Left lung (tissue), 10 donors: ENCODE results near the gene RNF223. TPM values are rescaled to one million over a fixed set of nuclear protein-coding genes. Genes with fewer than 3 reads are reported as not detected.
A peak's percentile ranks its signal among the peaks of the same experiment; 100 is the strongest.

ENCODE experiments used
- ATAC-seq: fragments of 200-7000 bp; cut with Tn5 transposase; one replicate; pipeline ENCODE4 v1.9.1; 2020; ENCODE audit warnings: moderate library complexity
- DNase-seq, 4 donors: peaks; one replicate each; pipeline ENCODE4 v3.0.0-alpha.2; 2013 to 2020
- H3K27ac ChIP-seq, 2 donors: fragments of 200-600 bp; sonication (generic) in 1 of 2; one replicate each; pipeline versions ENCODE4 v1.5.0 to v1.8.0; 2020 to 2021
- H3K27me3 ChIP-seq, 2 donors: fragments of 200-600 bp; sonication (generic) in 1 of 2; one replicate each; pipeline versions ENCODE4 v1.5.0 to v1.8.0; 2020 to 2021
- H3K36me3 ChIP-seq, 2 donors: fragments of 200-600 bp; sonication (generic) in 1 of 2; one replicate each; pipeline versions ENCODE4 v1.5.0 to v1.8.0; 2020 to 2021
- H3K4me1 ChIP-seq, 2 donors: fragments of 200-600 bp; one replicate each; pipeline ENCODE4 v1.8.0; 2021
- H3K4me3 ChIP-seq, 2 donors: fragments of 200-600 bp; sonication (generic) in 1 of 2; one replicate each; pipeline versions ENCODE4 v1.5.0 to v1.8.0; 2020 to 2021; ENCODE audit warnings: mild to moderate bottlenecking in 1 of 2
- H3K9me3 ChIP-seq, 2 donors: fragments of 200-600 bp; sonication (generic) in 1 of 2; one replicate each; pipeline versions ENCODE4 v1.5.0 to v1.8.0; 2020 to 2021
- CTCF ChIP-seq, 2 donors: fragments of 200-600 bp; sonication (generic) in 1 of 2; IDR thresholded peaks; one replicate each; pipeline versions ENCODE4 v1.5.0 to v1.8.0; 2021; ENCODE audit warnings: antibody characterized with exemption in 2 of 2
- intact Hi-C, 2 donors: fragments of 100-400 bp; cut with DNase I; formaldehyde crosslinking; loops; one replicate each; pipeline versions ENCODE4 v1.11.2 to v1.14.2; 2022
- polyA plus RNA-seq, 6 donors: library from polyadenylated mRNA; unstranded; fragments of 120-200 nt; gene quantifications; one replicate each; pipeline ENCODE4 v1.2.1, GENCODE V29; 2013; ENCODE audit not compliant: insufficient read length in 6 of 6
- total RNA-seq, 2 donors: library from RNA; stranded (reverse); fragmentation: NEBNext Ultra II Directional; extraction: Animal tissue kit (Norgen Biotek cat#: 25700); gene quantifications; one replicate each; pipeline ENCODE4 v1.2.1, GENCODE V29; 2021
- donor health status: DM: no; HTN: yes; CAD: no.
- donor health status: DM: no; HTN: no; CAD: no.

RNF223 gene
- total and polyA plus RNA-seq, 8 donors: 0.13 to 1.7 (median 0.18) TPM

- Histone ChIP-seq H3K36me3 (no peaks in the 10 kb centered on the region), H3K27ac (no peak overlapping the region), H3K27me3 (peaks cover 0 to 25% of the 10 kb centered on the region in 2 donors), H3K9me3 (no peaks in the 10 kb centered on the region), H3K4me3 (no peak overlapping the region), H3K4me1 (peaks cover 9 to 33% of the 10 kb centered on the region in 2 donors)
- no peak for DNase-seq
- ATAC-seq: no peak
- no peak for TF ChIP-seq CTCF (IDR thresholded peaks at IDR 0.05)
- intact Hi-C loops: no loop called here
These were observed 46.3 kb downstream of the RNF223 start for GRCh38 chr1:1027791-1028190.

- no peaks in the 10 kb centered on the region for H3K9me3 ChIP-seq
- TF ChIP-seq CTCF (IDR thresholded peaks at IDR 0.05): no peak
- ATAC-seq (no peak), DNase-seq (no peak)
- intact Hi-C loops: no loop called here
- H3K4me3 ChIP-seq: no peak overlapping the region
- peaks cover 0 to 25% of the 10 kb centered on the region in 2 donors for H3K27me3 ChIP-seq
- H3K36me3 ChIP-seq: no peaks in the 10 kb centered on the region
- H3K4me1 ChIP-seq: peaks cover 5 to 32% of the 10 kb centered on the region in 2 donors
- H3K27ac ChIP-seq: no peak overlapping the region
These were observed 47.3 kb downstream of the RNF223 start for GRCh38 chr1:1026599-1027413.

GRCh38 chr1:1025730-1026129 lies 48.4 kb downstream of the RNF223 start:
- H3K27ac ChIP-seq: no peak overlapping the region
- intact Hi-C loops: no loop called here
- TF ChIP-seq CTCF (IDR thresholded peaks at IDR 0.05): no peak
- ATAC-seq (no peak), DNase-seq (no peak)
- peaks cover 10 to 43% of the 10 kb centered on the region in 2 donors for H3K4me1 ChIP-seq
- H3K9me3 ChIP-seq: no peaks in the 10 kb centered on the region
- H3K27me3 ChIP-seq: peaks cover 0 to 29% of the 10 kb centered on the region in 2 donors
- H3K36me3 ChIP-seq: no peaks in the 10 kb centered on the region
- H3K4me3 ChIP-seq: no peak overlapping the region

GRCh38 chr1:1024771-1025699 lies 49.1 kb downstream of the RNF223 start:
- intact Hi-C loops: no loop called here
- Histone ChIP-seq H3K27me3 (peaks cover 0 to 36% of the 10 kb centered on the region in 2 donors), H3K27ac (peak overlapping the region; percentile 66 to 70), H3K4me1 (peaks cover 13 to 49% of the 10 kb centered on the region in 2 donors), H3K9me3 (no peaks in the 10 kb centered on the region), H3K36me3 (no peaks in the 10 kb centered on the region), H3K4me3 (peak overlapping the region; percentile 6 to 15)
- peak; percentile 81 for ATAC-seq
- peak in 3 of 4 donors; percentile 80 to 90 (median 82) for DNase-seq
- TF ChIP-seq CTCF (IDR thresholded peaks at IDR 0.05): no peak
